Measurements from ENCODE around the gene DCP1B.

DCP1B gene

GRCh38 chr12:2004113-2004929 is at the start of gene DCP1B:
TSS of gene DCP1B (minus strand) at chr12:2004457. CDS start at chr12:2004431, 26 bp downstream.
- no peak for TF ChIP-seq CTCF (IDR thresholded peaks at IDR 0.05)

GRCh38 chr12:2053691-2054090 is 49.4 kb upstream of the DCP1B start:
- no peak for TF ChIP-seq CTCF (IDR thresholded peaks at IDR 0.05)

GRCh38 chr12:2052826-2053678 is 48.8 kb upstream of the DCP1B start, which contains the start of gene CACNA1C:
TSS of gene CACNA1C (plus strand) at chr12:2052987. CDS start at chr12:2053563, 576 bp downstream.
- TF ChIP-seq CTCF (IDR thresholded peaks at IDR 0.05), result peak; percentile 34; the same call in 1 of the 2 replicates

- TF ChIP-seq CTCF (IDR thresholded peaks at IDR 0.05), result no peak
Measured at GRCh38 chr12:2051700-2052621, 47.7 kb upstream of the DCP1B start.

GRCh38 chr12:2049604-2050540 is 45.6 kb upstream of the DCP1B start:
- no peak for TF ChIP-seq CTCF (IDR thresholded peaks at IDR 0.05)

- no peak for TF ChIP-seq CTCF (IDR thresholded peaks at IDR 0.05)
Measured at GRCh38 chr12:2047752-2048151, 43.5 kb upstream of the DCP1B start.

Measured in LNCAP (cell line).